ENCODE data around the gene BMP8A.
"Not testable (repeated sequence)": the region's sequence is repeated elsewhere in the genome, so short reads cannot be mapped to it uniquely, and the experiment has no call there.

BMP8A gene, protein sequence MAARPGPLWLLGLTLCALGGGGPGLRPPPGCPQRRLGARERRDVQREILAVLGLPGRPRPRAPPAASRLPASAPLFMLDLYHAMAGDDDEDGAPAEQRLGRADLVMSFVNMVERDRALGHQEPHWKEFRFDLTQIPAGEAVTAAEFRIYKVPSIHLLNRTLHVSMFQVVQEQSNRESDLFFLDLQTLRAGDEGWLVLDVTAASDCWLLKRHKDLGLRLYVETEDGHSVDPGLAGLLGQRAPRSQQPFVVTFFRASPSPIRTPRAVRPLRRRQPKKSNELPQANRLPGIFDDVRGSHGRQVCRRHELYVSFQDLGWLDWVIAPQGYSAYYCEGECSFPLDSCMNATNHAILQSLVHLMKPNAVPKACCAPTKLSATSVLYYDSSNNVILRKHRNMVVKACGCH

DNA sequence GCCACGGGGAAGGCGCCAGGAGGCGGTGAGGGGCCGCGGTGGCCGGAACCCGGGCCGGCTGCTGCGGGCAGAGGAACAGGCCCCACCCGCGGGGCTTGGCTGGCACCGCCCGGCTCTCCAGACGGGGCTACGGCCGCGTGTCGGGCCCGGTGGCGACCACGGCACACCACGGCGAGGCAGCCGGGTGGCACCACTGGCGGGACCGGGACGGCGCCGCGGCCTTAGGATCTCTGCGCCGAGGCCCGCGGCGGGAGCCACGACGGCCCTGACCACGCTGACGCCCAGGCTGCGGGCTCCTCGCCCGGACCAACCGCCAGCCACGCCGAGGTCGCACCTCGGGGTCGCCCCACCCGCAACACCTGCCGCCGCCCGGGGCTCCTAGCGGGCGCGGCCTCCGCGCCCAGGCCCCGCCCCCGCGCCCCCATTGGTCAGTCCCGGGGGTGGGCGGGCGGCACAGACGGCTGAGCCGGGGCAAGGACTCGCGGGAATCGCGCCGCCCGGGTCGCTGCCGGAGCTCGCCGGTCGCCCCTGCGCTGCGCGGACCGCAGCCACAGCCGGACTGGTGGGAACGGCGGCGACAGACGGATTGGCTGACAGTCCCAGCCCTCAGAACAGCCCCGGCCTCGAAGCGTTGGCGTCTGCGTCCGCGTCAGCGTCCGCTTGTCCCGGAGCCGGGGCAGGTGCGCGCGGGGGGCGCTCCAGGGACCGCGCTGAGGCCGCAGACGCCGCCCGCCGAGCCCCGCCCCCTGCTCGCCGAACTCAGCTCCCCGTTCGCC, at the start of gene BMP8A:
Gene BMP8A, plus strand, starts transcription at position 491 of the 776 bp plus-strand sequence. CDS start 356 bp downstream, outside the sequence.
- DNase-seq = peak; percentile 58 to 82

- DNase-seq = no peak
These were observed 49.6 kb upstream of the BMP8A start for GRCh38 chr1:39441797-39442196.

DNA sequence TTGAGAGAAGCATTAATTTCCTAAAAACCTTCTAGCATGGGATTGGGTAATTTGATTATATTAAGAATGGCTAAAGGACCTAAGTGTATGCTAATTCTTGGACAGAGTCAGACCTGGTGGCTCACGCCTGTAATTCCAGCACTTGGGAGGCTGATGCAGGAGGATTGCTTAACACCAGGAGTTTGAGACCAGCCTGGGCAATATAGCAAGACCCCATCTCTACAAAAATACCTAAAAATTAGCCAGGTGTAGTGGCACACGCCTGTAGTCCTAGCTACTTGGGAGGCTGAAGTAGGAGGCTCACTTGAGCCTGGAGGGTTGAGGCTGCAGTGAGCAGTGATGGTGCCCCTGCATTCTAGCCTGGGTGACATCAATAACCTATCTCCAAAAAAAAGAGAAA, 45.9 kb upstream of the BMP8A start:
- no peak for DNase-seq

DNA sequence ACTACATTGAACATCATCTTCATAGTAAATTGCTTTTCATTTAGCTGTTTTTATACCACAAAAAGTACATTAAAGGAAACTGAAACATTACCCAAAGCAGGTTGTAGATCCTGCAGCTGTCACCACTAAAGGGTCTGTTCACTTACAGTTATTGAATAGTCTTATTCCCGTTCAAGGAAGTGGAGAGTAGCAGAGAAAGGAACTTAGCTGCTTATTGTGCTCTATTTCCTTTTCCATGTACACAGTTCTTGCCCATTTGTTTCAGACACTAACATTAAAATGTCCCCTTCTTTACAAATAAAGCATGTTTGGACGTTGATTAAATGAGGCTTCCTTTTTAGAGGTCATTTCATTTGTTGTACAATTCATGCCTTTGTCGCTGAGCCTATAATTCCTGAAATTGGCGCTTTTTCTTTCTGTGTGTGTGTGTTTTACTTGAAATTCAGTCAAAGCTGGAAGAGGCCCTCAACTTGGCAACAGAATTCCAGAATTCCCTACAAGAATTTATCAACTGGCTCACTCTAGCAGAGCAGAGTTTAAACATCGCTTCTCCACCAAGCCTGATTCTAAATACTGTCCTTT, 44.4 kb upstream of the BMP8A start:
- no peak for DNase-seq

GRCh38 chr1:39450041-39450440, 41.4 kb upstream of the BMP8A start:
- DNase-seq = not testable (repeated sequence)

GRCh38 chr1:39450956-39451606, 40.4 kb upstream of the BMP8A start:
- no peak for DNase-seq

DNA sequence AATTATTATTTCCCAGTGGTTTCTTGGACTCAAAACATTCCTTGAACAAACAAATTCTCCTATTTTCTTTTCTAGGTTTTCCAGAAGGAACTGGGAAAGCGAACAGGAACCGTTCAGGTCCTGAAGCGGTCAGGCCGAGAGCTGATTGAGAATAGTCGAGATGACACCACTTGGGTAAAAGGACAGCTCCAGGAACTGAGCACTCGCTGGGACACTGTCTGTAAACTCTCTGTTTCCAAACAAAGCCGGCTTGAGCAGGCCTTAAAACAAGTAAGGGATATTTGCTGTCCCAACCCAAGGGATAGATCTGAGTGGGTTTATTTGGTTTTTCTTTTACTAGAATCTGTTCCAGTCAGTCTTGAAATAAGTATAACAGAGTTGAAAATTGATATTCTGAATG, 39.4 kb upstream of the BMP8A start:
- DNase-seq = no peak

- no peak for DNase-seq
These were observed 38.9 kb upstream of the BMP8A start for GRCh38 chr1:39452540-39452939.

GRCh38 chr1:39453603-39454002, 37.8 kb upstream of the BMP8A start:
- no peak for DNase-seq

DNA sequence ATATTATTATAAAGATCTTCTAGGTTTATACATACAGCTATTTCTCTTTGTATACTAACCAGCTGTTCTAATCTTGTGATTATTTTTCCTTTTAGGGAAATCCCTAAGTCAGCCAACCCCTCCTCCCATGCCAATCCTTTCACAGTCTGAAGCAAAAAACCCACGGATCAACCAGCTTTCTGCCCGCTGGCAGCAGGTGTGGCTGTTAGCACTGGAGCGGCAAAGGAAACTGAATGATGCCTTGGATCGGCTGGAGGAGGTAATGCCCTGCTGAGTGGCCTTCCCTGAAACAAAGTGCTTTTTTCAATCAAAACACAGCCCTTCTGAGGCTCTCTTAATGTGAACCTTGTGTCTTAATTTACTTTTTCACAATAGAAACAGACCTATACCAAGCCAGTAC, 32.4 kb upstream of the BMP8A start:
- no peak for DNase-seq

- no peak for DNase-seq
These were observed 29.4 kb upstream of the BMP8A start for GRCh38 chr1:39462074-39462473.

- DNase-seq = no peak
These were observed 24.9 kb upstream of the BMP8A start for GRCh38 chr1:39466413-39467107.

- not testable (repeated sequence) for DNase-seq
These were observed 24.2 kb upstream of the BMP8A start for GRCh38 chr1:39467108-39467720.

DNA sequence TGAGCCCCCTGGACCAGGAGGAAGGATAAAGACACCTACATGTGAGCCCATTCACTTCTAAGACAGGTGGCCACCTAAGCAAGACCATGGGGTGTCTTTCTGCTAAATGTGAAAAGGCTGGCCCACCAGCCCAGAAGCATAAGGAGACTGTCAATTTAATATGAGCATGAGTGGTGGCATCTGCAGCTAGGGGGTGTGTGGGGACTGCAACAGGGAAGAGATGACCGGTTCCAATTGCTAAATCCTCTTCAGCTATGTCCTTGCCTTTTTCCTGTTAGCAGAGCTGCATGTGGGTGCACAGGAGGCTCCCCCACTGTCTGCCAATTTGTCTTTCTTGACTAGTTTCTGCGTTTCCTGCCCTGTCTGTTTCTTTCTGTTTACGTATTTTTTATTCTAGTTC, 22.3 kb upstream of the BMP8A start:
- no peak for DNase-seq

GRCh38 chr1:39470040-39470439, 21.4 kb upstream of the BMP8A start:
- DNase-seq = no peak

DNA sequence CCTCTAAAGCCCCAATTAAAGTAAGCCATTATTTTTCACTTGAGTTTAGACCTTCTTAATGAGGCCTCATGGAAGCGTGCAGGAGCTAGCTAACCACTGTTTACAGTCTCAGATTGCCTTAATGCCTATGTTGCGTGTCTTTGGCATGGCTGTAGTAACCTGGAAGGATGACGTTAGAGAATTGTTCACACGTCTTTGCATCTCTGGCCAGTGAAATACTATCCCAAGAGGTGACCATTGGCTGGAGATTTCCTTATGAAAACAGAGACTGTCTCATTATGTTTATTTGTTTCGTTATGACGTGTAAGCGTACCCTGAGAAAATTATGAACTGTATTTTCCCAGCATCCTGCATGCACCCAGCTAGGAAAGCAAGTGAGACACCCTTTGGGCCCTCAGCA, 18.6 kb upstream of the BMP8A start:
- no peak for DNase-seq

DNA sequence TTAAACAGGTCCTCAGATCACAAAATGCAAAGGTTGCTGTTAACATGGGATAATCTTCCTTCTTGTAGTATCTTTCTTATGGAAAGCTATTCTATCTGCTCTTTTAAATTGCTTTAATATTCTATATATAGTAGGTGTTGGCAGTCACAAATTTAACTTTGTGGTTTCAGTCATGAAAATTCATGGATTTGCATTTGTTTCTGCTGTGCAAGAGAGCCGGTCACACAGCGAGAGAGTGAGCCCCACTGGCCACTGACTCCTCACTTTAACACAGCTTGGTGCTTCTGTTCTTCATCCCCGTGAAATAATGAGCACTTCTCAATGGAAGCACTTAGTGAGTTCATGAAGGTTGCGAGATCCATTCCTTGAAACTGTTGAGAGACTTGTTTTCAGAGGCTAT, 18.1 kb upstream of the BMP8A start:
- no peak for DNase-seq

GRCh38 chr1:39474810-39475209, 16.6 kb upstream of the BMP8A start:
- no peak for DNase-seq

DNA sequence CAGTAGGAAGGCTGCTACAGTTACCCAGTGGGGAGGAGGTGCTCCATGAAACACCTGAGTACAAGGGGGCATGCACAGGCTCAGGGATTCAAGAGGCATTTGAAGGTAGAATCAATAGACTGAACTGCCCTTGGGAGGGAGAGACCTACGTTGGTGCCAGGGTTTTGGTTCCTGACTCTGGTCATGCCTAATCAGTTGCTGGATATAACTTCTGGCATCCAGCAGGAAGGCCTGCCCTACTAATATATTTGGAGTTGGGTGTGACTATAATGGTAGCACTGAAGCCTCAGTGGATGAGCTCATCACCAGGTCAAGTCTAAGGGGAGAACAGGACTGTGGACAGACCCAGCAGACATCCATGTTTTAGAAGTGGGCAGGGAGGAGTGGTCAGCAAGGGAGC, 15.9 kb upstream of the BMP8A start:
- not testable (repeated sequence) for DNase-seq

- no peak for DNase-seq
These were observed 13.1 kb upstream of the BMP8A start for GRCh38 chr1:39478126-39478915.

DNA sequence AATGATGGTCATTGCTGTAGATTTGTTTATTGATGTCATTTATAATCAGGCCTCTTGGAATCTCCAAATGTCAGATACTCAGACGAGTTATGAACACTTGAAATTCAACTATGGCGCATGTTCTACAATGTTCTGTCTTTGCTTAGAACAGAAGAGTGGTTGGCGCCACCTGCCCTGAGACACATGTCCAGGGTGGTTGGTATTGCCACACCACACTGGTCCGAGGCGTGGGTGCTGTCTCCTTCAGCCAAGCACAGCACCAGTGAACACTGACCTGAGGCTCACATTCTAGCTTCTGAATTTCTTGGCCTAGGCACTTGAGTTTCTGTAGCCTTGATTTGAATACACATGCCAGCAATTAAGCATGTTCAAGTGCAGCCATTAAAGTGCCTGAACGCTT, 10.1 kb upstream of the BMP8A start:
- DNase-seq = no peak

All from NCI-H1930 (cell line).